ENCODE measurements around the gene SYN1.

DNA sequence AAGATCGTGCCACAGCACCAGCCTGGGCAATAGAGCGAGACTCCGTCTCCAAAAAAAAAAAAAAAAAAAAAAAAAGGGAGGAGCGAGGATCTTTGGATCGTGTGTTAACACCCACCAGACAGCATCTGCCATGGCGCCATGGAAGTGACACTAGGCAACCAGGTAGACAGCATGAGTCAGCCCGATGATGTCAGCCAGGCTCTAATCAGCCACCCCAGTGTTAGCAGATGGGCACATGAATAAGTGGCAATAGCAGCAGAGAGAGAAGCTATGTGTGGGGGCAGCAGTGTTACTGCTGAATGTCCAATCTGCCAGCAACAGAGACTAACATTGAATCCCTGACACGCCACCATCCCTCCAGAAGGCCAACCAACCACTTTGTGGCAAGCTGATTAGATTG lies 6.6 kb downstream of the SYN1 start:
- TF ChIP-seq, protein P1, sequence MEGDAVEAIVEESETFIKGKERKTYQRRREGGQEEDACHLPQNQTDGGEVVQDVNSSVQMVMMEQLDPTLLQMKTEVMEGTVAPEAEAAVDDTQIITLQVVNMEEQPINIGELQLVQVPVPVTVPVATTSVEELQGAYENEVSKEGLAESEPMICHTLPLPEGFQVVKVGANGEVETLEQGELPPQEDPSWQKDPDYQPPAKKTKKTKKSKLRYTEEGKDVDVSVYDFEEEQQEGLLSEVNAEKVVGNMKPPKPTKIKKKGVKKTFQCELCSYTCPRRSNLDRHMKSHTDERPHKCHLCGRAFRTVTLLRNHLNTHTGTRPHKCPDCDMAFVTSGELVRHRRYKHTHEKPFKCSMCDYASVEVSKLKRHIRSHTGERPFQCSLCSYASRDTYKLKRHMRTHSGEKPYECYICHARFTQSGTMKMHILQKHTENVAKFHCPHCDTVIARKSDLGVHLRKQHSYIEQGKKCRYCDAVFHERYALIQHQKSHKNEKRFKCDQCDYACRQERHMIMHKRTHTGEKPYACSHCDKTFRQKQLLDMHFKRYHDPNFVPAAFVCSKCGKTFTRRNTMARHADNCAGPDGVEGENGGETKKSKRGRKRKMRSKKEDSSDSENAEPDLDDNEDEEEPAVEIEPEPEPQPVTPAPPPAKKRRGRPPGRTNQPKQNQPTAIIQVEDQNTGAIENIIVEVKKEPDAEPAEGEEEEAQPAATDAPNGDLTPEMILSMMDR (IDR thresholded peaks at IDR 0.05; ENCODE audit: low read depth, low read length): no peak
- no peak for TF ChIP-seq EZH2phosphoT487 (IDR thresholded peaks at IDR 0.05; ENCODE audit: low read depth)
